Measurements from ENCODE around the gene DAP.
"Not testable (repeated sequence)": the region's sequence is repeated elsewhere in the genome, so short reads cannot be mapped to it uniquely, and the experiment has no call there.

The DAP gene

GRCh38 chr5:10761185-10761932, at the start of gene DAP:
TSS of gene DAP (minus strand) at chr5:10761234. CDS start at chr5:10761068, 166 bp downstream.
- DNase-seq: peak; percentile 91

- DNase-seq: no peak
These were observed 47.6 kb upstream of the DAP start for GRCh38 chr5:10808347-10809226.

GRCh38 chr5:10801931-10802666, 41.1 kb upstream of the DAP start:
- DNase-seq: no peak

DNA sequence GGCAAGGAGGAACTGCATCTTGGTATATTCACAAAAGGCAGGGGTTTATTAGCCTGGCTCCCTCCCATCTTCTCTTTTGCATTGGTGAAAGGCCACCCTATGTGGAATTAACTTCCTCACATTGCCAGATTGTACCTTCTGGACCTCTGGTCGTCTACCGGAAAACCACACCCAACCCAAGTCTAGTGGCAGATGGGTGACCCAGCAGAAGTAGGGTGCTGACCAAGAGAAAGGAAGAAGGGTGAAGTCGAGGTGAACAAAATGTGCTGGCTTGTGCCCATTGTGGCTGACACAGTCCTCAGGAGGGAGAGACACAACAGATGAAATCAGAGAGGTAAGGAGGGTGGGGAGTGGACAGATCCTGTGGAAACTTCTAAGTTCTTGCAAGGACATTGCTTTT, 39.8 kb upstream of the DAP start:
- no peak for DNase-seq

DNA sequence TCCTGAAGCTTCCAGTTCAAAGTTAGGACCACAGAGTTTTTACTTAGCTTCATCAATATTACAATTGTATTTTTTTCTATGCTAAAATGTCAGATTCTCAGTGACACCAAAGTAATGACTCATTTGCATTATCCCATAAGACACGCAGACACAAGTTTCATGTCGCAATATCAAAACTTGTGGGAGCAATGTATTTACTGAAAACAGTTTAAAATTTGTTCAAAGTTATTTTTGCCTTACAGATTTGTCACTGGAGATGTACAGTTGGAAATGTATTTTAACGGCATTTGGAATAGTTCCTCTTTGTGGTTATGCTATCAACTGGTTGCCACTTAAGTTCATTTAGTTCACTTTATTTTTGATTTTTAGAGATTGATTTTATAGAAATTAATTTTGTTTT, 36.2 kb upstream of the DAP start:
- DNase-seq: no peak

DNA sequence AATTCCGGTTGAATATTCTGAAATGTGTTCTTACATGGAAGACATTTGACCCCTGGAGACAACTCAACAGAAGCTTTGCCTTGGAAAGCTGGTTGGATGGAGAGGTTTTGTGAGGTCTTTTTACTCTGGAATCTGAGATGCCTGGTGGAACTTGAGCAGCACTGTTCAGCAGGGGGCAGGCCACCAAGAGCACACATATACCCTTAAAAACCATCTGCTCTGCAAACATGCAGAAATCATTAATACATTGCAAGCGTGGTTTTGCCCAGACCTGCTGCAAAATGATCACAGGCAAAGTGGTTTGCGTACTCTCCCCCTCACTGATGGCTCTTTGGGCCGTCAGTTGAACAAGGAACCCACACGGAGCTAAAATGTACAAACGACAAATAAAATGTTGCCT, 32.8 kb upstream of the DAP start:
- DNase-seq: no peak

- no peak for DNase-seq
These were observed 31.3 kb upstream of the DAP start for GRCh38 chr5:10792336-10792735.

GRCh38 chr5:10789726-10790125, 28.7 kb upstream of the DAP start:
- no peak for DNase-seq

DNA sequence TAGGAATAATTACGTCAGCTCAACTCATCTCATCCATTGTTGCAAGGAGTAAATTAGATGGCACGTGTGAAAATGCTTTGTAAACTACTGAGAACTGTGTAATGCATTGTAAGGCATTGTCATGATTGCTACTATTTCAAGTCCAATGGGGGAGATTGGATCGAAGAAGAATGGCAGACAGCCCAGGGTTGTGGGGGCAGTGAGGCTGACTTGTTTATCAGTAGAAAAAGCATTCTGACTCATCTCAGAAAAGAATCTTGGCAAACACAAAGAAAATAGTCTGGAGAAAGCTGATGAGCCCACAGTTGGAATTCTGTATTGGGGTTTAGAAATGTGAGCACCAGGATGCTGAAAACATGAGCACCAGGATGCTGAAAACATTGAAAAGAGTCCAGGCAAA, 28.0 kb upstream of the DAP start:
- no peak for DNase-seq

GRCh38 chr5:10788358-10788757, 27.3 kb upstream of the DAP start:
- DNase-seq: no peak

- no peak for DNase-seq
These were observed 25.8 kb upstream of the DAP start for GRCh38 chr5:10786835-10787234.

- DNase-seq: not testable (repeated sequence)
These were observed 19.2 kb upstream of the DAP start for GRCh38 chr5:10780208-10780607.

GRCh38 chr5:10779592-10779991, 18.6 kb upstream of the DAP start:
- DNase-seq: no peak

DNA sequence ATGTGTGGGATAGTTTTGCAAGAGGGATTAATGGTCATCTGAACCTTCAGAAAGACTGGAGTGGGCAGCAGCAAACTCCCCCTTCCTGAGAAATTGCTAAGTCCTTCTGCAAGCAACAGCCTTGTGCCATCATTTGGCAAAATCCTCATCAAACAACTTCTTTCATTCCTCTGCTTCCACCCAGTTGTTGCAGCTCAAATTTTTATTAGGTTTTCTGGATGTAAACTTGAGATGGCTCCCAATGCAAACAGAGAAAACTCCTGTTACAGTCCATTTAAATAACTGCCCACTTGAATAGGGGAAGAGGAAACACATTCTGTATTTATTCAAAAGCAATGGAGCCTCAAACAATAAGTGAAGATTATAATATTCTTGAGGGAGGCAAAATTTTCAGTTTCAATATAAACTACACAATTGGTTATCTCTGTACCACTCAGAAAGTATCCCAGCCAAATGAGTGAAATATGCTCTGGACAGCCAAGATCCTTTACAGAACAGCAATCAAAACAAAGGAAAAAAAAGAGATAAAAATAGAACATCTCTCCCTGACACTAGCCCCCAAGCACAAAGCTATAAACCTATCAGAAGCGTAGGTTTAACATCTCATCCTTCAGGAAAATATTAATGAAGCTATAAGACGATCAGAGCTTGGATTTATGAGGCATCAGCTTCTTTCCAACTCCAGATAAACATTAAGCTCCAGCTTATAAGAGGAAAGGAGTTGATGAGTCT, 17.3 kb upstream of the DAP start:
- DNase-seq: no peak

- DNase-seq: no peak
These were observed 14.6 kb upstream of the DAP start for GRCh38 chr5:10775646-10776045.

DNA sequence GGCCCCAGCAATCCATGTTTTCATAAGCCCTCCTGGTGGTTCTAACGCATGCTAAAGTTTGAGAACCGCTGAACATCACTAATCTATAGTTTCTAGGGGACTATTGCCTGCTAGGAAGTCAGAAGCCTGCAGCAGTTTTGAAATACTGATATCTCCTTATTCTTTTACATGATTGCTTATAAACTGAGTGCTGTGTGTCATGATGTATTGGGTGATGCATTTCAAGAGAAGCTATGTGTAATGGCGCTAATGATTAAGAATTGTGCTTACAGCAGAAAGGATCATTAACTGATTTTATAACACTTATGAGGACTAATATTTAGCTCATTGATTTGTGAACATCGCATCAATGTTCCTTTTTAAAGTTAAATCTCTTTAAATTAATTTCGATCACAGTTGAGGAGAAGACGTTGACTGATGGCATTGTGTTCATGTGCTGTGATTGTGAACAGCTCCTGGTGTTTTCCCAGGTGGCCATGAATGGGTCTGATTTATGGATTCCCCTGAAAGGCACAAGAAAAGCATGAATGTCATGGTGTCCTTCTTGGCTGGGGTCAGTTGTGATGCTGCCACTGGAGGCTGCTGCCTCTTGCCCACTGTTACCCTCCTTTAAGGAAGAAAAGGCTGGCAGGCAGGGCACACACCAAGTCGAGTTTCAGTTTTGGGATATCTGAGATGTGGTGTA, 12.0 kb upstream of the DAP start:
- DNase-seq: no peak

GRCh38 chr5:10768328-10768899, 7.4 kb upstream of the DAP start:
- no peak for DNase-seq

DNA sequence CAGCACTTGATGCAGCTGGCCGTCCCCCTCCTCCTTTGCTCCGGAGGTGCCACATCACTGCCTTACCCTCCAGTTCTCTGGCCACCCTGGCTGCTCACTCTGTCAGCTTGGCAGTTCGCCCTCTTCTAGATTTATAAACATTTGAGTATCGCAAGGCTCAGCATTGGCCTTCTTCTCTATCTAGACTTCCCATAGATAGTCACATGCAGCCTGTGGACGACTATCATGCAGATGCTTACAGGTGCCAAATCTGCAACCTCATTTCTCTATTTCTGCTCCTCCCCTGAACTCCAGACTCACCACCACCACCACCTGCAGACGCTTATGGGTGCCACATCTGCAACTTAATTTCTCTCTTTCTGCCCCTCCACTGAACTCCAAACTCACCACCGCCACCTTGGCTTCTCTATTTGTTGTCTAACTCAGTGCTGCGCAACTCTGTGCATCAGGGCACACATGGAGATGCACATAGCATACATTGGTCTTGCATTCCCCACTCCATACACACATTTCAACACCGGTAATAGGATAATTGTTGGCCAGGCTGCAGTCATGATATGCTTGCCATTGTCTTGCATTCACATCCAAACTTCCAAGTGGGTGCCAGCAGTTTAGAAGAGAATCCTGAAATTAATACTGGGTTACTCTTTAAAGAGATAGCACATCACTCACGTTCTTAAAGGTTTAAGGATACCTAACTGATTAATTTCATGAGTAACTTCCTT, 1.9 kb upstream of the DAP start:
- no peak for DNase-seq

GRCh38 chr5:10761933-10762775, 1.1 kb upstream of the DAP start:
- no peak for DNase-seq

DNA sequence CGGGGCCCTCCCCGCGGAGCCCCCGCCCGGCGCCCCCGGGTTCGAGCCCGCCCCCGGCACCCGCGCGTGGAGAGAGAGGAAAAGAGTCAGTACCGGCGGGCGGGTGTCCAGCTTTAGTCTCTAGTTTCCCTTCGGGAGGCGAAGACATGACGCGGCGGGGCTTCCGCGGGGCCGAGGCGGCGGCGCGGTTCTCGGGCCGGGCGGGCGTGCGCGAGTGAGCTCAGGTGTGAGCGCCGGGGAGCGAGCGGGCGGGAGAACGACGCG, 181 bp downstream of the DAP start:
- no peak for DNase-seq

Measured in NCI-H345 (cell line).